HL-60 (cell line): Measurements from ENCODE around the gene NRXN2.

Source experiments
- CTCF ChIP-seq: IDR thresholded peaks from one replicate; pipeline ENCODE4 v1.5.1; 2011; ENCODE audit warnings: low read length, control low read depth, inconsistent platforms; ENCODE audit not compliant: insufficient read depth
- GABPA ChIP-seq: IDR thresholded peaks from 2 replicates; pipeline ENCODE4 v1.6.1; 2012; ENCODE audit warnings: low read depth
- REST ChIP-seq: IDR thresholded peaks from 2 replicates; pipeline ENCODE4 v1.6.1; 2012; ENCODE audit warnings: low read depth; ENCODE audit not compliant: insufficient replicate concordance

- TF ChIP-seq CTCF (no peak), GABPA (no peak), REST (no peak)
Measured at GRCh38 chr11:64600281-64600992, 122.6 kb downstream of the NRXN2 start.
